SK-N-SH treated with all-trans-retinoic acid at 6 μM for 48 hours (cell line): Measurements from ENCODE around the gene GTF3A.
"Not testable (repeated sequence)": the region's sequence is repeated elsewhere in the genome, so short reads cannot be mapped to it uniquely, and the experiment has no call there.

Experiments used
- ATAC-seq: fragments of 200-7000 bp; cut with Tn5 transposase; 3 replicates; pipeline ENCODE4 v1.9.1; 2020; ENCODE audit warnings: mild to moderate bottlenecking, moderate library complexity
- ARNTL ChIP-seq: fragments of 450-650 bp; formaldehyde crosslinking; IDR thresholded peaks from 2 replicates; pipeline ENCODE4 v1.5.0; 2020; ENCODE audit warnings: low read depth, mild to moderate bottlenecking, moderate library complexity, borderline replicate concordance
- CREB5 ChIP-seq: fragments of 250-450 bp; sonication (Bioruptor Pico); IDR thresholded peaks from 2 replicates; pipeline ENCODE4 v1.5.1; 2020; ENCODE audit warnings: low read depth, mild to moderate bottlenecking, moderate library complexity
- CSDC2 ChIP-seq: fragments of 250-450 bp; sonication (Bioruptor Pico); IDR thresholded peaks from 2 replicates; pipeline ENCODE4 v1.5.0; 2020; ENCODE audit warnings: mild to moderate bottlenecking, moderate library complexity
- CSRNP3 ChIP-seq: fragments of 250-450 bp; sonication (Bioruptor Pico); IDR thresholded peaks from 2 replicates; pipeline ENCODE4 v1.5.1; 2021; ENCODE audit warnings: mild to moderate bottlenecking, moderate library complexity
- ESRRG ChIP-seq: fragments of 250-450 bp; sonication (Bioruptor Pico); IDR thresholded peaks from 2 replicates; pipeline ENCODE4 v1.6.1; 2021; ENCODE audit warnings: mild to moderate bottlenecking
- ISL1 ChIP-seq: fragments of 250-450 bp; sonication (Bioruptor Pico); IDR thresholded peaks from 2 replicates; pipeline ENCODE4 v2.1.2; 2022; ENCODE audit warnings: mild to moderate bottlenecking, moderate library complexity
- OSR1 ChIP-seq: fragments of 250-450 bp; sonication (Bioruptor Pico); IDR thresholded peaks from 2 replicates; pipeline ENCODE4 v1.8.0; 2022; ENCODE audit warnings: moderate library complexity, mild to moderate bottlenecking, inconsistent platforms
- PPARA ChIP-seq: fragments of 250-450 bp; sonication (Bioruptor Pico); IDR thresholded peaks from 2 replicates; pipeline ENCODE4 v1.5.0; 2020; ENCODE audit warnings: mild to moderate bottlenecking, borderline replicate concordance
- SNAI2 ChIP-seq: fragments of 250-450 bp; sonication (Bioruptor Pico); IDR thresholded peaks from 2 replicates; pipeline ENCODE4 v1.5.0; 2020; ENCODE audit warnings: mild to moderate bottlenecking, moderate library complexity
- TCF4 ChIP-seq: fragments of 250-450 bp; sonication (Bioruptor Pico); IDR thresholded peaks from 2 replicates; pipeline ENCODE4 v1.8.0; 2021; ENCODE audit warnings: mild to moderate bottlenecking, moderate library complexity, borderline replicate concordance
- TOX ChIP-seq: fragments of 250-450 bp; sonication (Bioruptor Pico); IDR thresholded peaks from 2 replicates; pipeline ENCODE4 v1.8.0; 2021; ENCODE audit warnings: mild to moderate bottlenecking, moderate library complexity, borderline replicate concordance
- ZC3H10 ChIP-seq: fragments of 250-450 bp; sonication (Bioruptor Pico); IDR thresholded peaks from 2 replicates; pipeline ENCODE4 v1.5.1; 2021; ENCODE audit warnings: mild to moderate bottlenecking, moderate library complexity
- ZNF565 ChIP-seq: fragments of 450-650 bp; formaldehyde crosslinking; conservative IDR thresholded peaks from 2 replicates; pipeline ENCODE4 v1.5.0; 2020; ENCODE audit warnings: low read depth, mild to moderate bottlenecking, moderate library complexity
- ZNF70 ChIP-seq: fragments of 450-650 bp; formaldehyde crosslinking; IDR thresholded peaks from 2 replicates; pipeline ENCODE4 v1.5.0; 2020; ENCODE audit warnings: mild to moderate bottlenecking, moderate library complexity
- TF ChIP-seq, protein P1 (sequence below): fragments of 250-450 bp; sonication (Bioruptor Pico); IDR thresholded peaks from 2 replicates; pipeline ENCODE4 v1.8.0; 2021; ENCODE audit warnings: low read depth, mild to moderate bottlenecking, moderate library complexity, borderline replicate concordance
- TF ChIP-seq, protein P2 (sequence below): fragments of 250-450 bp; sonication (Bioruptor Pico); IDR thresholded peaks from 2 replicates; pipeline ENCODE4 v1.5.0; 2020; ENCODE audit warnings: mild to moderate bottlenecking, moderate library complexity
- TF ChIP-seq, protein P3 (sequence below): fragments of 250-450 bp; sonication (Bioruptor Pico); IDR thresholded peaks from 2 replicates; pipeline ENCODE4 v1.8.0; 2020; ENCODE audit warnings: mild to moderate bottlenecking, moderate library complexity, borderline replicate concordance

GTF3A gene

GRCh38 chr13:27393101-27393500 is 31.3 kb upstream of the GTF3A start (continued):
- TF ChIP-seq, protein P1, sequence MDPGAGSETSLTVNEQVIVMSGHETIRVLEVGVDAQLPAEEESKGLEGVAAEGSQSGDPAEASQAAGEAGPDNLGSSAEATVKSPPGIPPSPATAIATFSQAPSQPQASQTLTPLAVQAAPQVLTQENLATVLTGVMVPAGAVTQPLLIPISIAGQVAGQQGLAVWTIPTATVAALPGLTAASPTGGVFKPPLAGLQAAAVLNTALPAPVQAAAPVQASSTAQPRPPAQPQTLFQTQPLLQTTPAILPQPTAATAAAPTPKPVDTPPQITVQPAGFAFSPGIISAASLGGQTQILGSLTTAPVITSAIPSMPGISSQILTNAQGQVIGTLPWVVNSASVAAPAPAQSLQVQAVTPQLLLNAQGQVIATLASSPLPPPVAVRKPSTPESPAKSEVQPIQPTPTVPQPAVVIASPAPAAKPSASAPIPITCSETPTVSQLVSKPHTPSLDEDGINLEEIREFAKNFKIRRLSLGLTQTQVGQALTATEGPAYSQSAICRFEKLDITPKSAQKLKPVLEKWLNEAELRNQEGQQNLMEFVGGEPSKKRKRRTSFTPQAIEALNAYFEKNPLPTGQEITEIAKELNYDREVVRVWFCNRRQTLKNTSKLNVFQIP (CRISPR knock-in tag), result no peak
- no peak for TF ChIP-seq PPARA

DNA sequence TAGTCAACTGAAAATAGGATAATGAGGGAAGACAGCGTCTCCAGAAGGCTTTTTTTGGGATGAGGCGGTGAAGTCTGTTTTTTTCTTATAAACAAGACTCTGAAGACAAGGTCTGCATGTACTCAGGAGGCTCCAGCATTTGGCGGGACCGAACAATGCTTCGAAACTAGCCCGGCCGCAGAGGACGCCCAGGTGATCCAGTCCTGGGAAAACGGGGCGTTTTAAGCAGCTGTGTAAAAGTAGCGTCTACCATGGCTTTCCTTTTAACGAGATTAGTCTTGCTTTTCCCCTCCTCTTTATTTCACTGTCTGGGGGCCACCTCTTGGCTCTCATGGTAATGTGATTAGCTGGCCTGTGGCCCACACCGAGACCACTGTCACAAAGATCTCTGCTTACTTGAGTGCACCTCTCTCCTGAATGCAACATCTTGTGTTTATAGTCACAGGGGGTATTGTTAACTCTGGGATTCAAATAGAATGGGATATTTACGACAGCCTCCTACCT is 29.4 kb upstream of the GTF3A start:
- ATAC-seq, result no peak
- TF ChIP-seq CSRNP3 (CRISPR knock-in tag), result no peak
- TF ChIP-seq CREB5, result no peak
- TF ChIP-seq ZNF70, result no peak
- no peak for TF ChIP-seq ZC3H10 (CRISPR knock-in tag)
- no peak for TF ChIP-seq ARNTL
- TF ChIP-seq PPARA, result no peak
- TF ChIP-seq ZNF565, result no peak
- TF ChIP-seq TOX, result no peak

DNA sequence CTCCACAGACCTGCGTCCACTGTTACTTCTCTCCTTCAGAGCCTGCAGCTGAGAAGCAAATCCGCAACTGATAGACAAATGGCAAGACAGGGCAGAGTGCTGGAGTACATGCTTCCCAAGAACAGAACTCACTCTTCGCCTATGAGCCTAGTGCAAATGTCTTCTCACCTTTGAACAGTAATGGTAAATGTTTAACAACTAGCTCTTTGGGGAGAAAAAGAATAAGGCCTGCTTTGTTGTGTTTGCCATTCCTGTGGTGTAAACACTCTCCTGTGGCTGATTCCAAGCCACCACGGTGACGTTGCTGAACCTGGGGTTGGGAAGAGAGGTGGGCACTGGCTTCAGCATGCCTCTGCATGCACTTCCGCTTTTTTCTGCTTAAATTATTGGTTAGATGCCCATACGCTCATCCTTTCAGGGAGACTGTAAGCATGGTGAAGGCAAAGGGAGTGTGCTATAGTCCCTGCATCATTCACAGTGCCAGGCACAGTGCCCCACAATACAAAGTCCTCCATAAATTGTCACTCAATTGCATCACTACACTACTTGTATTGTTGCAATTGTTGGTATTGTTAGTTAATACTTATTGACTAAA is 28.1 kb upstream of the GTF3A start:
- no peak for ATAC-seq
- TF ChIP-seq TOX (no peak), ESRRG (CRISPR knock-in tag) (no peak), SNAI2 (CRISPR knock-in tag) (no peak)

- no peak for TF ChIP-seq ESRRG (CRISPR knock-in tag)
- no peak for TF ChIP-seq CREB5
- no peak for TF ChIP-seq OSR1 (CRISPR knock-in tag)
- TF ChIP-seq, protein P2, sequence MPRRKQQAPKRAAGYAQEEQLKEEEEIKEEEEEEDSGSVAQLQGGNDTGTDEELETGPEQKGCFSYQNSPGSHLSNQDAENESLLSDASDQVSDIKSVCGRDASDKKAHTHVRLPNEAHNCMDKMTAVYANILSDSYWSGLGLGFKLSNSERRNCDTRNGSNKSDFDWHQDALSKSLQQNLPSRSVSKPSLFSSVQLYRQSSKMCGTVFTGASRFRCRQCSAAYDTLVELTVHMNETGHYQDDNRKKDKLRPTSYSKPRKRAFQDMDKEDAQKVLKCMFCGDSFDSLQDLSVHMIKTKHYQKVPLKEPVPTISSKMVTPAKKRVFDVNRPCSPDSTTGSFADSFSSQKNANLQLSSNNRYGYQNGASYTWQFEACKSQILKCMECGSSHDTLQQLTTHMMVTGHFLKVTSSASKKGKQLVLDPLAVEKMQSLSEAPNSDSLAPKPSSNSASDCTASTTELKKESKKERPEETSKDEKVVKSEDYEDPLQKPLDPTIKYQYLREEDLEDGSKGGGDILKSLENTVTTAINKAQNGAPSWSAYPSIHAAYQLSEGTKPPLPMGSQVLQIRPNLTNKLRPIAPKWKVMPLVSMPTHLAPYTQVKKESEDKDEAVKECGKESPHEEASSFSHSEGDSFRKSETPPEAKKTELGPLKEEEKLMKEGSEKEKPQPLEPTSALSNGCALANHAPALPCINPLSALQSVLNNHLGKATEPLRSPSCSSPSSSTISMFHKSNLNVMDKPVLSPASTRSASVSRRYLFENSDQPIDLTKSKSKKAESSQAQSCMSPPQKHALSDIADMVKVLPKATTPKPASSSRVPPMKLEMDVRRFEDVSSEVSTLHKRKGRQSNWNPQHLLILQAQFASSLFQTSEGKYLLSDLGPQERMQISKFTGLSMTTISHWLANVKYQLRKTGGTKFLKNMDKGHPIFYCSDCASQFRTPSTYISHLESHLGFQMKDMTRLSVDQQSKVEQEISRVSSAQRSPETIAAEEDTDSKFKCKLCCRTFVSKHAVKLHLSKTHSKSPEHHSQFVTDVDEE (CRISPR knock-in tag), result no peak
- no peak for TF ChIP-seq ZNF70
- TF ChIP-seq ISL1 (CRISPR knock-in tag), result no peak
- TF ChIP-seq, protein P3, sequence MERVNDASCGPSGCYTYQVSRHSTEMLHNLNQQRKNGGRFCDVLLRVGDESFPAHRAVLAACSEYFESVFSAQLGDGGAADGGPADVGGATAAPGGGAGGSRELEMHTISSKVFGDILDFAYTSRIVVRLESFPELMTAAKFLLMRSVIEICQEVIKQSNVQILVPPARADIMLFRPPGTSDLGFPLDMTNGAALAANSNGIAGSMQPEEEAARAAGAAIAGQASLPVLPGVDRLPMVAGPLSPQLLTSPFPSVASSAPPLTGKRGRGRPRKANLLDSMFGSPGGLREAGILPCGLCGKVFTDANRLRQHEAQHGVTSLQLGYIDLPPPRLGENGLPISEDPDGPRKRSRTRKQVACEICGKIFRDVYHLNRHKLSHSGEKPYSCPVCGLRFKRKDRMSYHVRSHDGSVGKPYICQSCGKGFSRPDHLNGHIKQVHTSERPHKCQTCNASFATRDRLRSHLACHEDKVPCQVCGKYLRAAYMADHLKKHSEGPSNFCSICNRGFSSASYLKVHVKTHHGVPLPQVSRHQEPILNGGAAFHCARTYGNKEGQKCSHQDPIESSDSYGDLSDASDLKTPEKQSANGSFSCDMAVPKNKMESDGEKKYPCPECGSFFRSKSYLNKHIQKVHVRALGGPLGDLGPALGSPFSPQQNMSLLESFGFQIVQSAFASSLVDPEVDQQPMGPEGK, result no peak
- TF ChIP-seq CSDC2 (CRISPR knock-in tag), result no peak
- TF ChIP-seq ARNTL, result no peak
- no peak for TF ChIP-seq TCF4 (CRISPR knock-in tag)
- no peak for TF ChIP-seq PPARA
- ATAC-seq, result no peak
Measured at GRCh38 chr13:27398360-27398759, 26.1 kb upstream of the GTF3A start.

DNA sequence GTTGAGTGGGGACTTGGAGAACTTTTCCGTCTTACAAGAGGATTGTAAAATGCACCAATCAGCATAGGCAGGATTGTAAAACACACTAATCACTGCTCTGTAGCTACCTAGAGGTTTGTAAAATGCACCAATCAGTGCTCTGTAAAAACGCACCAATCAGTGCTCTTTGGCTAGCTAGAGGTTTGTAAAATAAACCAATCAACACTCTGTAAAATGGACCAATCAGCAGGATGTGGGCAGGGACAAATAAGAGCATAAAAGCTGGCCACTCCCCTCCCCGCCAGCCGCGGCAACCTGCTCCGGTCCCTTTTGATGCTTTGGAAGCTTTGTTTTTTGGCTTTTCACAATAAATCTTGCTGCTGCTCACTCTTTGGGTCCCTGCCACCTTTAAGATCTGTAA is 24.0 kb upstream of the GTF3A start:
- not testable (repeated sequence) for ATAC-seq
